Esophagus squamous epithelium (tissue), 5 donors: ENCODE results near the gene ZMYM2. TPM values are rescaled to one million over a fixed set of nuclear protein-coding genes. Genes with fewer than 3 reads are reported as not detected.

Source experiments
- DNase-seq: peaks from one replicate; lab custom pipeline; 2025; lab: John Stamatoyannopoulos, UW
- H3K27ac ChIP-seq, 4 donors: fragments of 200-600 bp; sonication (generic); one replicate each; pipeline ENCODE4 v1.5.1; 2016 to 2019; ENCODE audit warnings: mild to moderate bottlenecking in 1 of 4
- H3K27me3 ChIP-seq, 4 donors: fragments of 200-600 bp; sonication (generic); 1 replicate in 3 of 4; 2 replicates in 1 of 4; pipeline versions ENCODE4 v1.5.1 to v1.6.0; 2017 to 2021; ENCODE audit warnings: antibody characterized with exemption in 1 of 4
- H3K36me3 ChIP-seq, 3 donors: fragments of 200-600 bp; sonication (generic); one replicate each; pipeline ENCODE4 v1.5.1; 2016 to 2019
- H3K4me1 ChIP-seq, 3 donors: fragments of 200-600 bp; sonication (generic); one replicate each; pipeline ENCODE4 v1.5.1; 2017 to 2019
- H3K4me3 ChIP-seq, 4 donors: fragments of 200-600 bp; sonication (generic); 1 replicate in 3 of 4; 2 replicates in 1 of 4; pipeline ENCODE4 v1.5.1; 2016 to 2019; ENCODE audit warnings: mild to moderate bottlenecking in 2 of 4, moderate library complexity in 1 of 4
- H3K9me3 ChIP-seq, 3 donors: fragments of 200-600 bp; sonication (generic); one replicate each; pipeline ENCODE4 v1.5.1; 2016 to 2019
- CTCF ChIP-seq, 6 experiments: fragments of 450-650 bp in 4 of 6; fragments of 200-600 bp in 2 of 6; sonication (generic) in 2 of 6; IDR thresholded peaks; one replicate each; pipeline ENCODE4 v1.5.1; 2016 to 2019; ENCODE audit warnings: antibody characterized with exemption in 6 of 6, mild to moderate bottlenecking in 4 of 6, moderate library complexity in 4 of 6
- POLR2A ChIP-seq, 4 donors: fragments of 450-650 bp; IDR thresholded peaks; one replicate each; pipeline ENCODE4 v1.6.1; 2017; ENCODE audit warnings: antibody characterized with exemption in 4 of 4, mild to moderate bottlenecking in 4 of 4, moderate library complexity in 3 of 4
- WGBS, 2 donors: methylation state at CpG; one replicate each; pipeline ENCODE4 v1.1.5; 2018; 5-methylcytosine and 5-hydroxymethylcytosine counted together
- intact Hi-C: fragments of 100-400 bp; cut with DNase I; formaldehyde crosslinking; loops from one replicate; pipeline ENCODE4 v1.15.0; 2022
- total RNA-seq, 4 donors: library from RNA; depleted of rRNA; stranded (reverse); fragments of >200 nt; gene quantifications; one replicate each; pipeline ENCODE4 v1.1.0, GENCODE V29; 2016
- donor health status: DM: yes; HTN: yes; CAD: no.

Gene ZMYM2
- total RNA-seq, 4 donors from 2014 or later = 36.4 to 76.5 (median 46.9) TPM

GRCh38 chr13:20006206-20006605, 47.7 kb downstream of the ZMYM2 start:
- Histone ChIP-seq H3K27me3 (no peaks in the 10 kb centered on the region), H3K27ac (no peak overlapping the region), H3K36me3 (peaks cover 7 to 98% (median 25%) of the 10 kb centered on the region in 3 donors), H3K9me3 (no peaks in the 10 kb centered on the region), H3K4me3 (no peak overlapping the region), H3K4me1 (peaks cover 0 to 5% (median 0%) of the 10 kb centered on the region in 3 donors)
- no peak for DNase-seq
- 71 to 73% methylated on average over 1 of the region's 1 CpG for WGBS, 2 donors
- intact Hi-C loops = no loop called here
- TF ChIP-seq POLR2A (IDR thresholded peaks at IDR 0.05) (no peak), CTCF (IDR thresholded peaks at IDR 0.05) (no peak)

- TF ChIP-seq CTCF (IDR thresholded peaks at IDR 0.05) (no peak), POLR2A (IDR thresholded peaks at IDR 0.05) (no peak)
- 96 to 97% methylated on average over 2 of the region's 2 CpGs for WGBS, 2 donors
- intact Hi-C loops = no loop called here
- DNase-seq = no peak
- Histone ChIP-seq H3K27ac (no peak overlapping the region), H3K27me3 (no peaks in the 10 kb centered on the region), H3K36me3 (peaks cover 0 to 86% (median 5%) of the 10 kb centered on the region in 3 donors), H3K9me3 (peaks cover 0 to 31% (median 19%) of the 10 kb centered on the region in 3 donors), H3K4me3 (no peak overlapping the region), H3K4me1 (peaks cover 0 to 7% (median 0%) of the 10 kb centered on the region in 3 donors)
These were observed 57.2 kb downstream of the ZMYM2 start for GRCh38 chr13:20015763-20016162.

- 90 to 93% methylated on average over 3 of the region's 3 CpGs for WGBS, 2 donors
- Histone ChIP-seq H3K4me1 (peaks cover 0 to 7% (median 0%) of the 10 kb centered on the region in 3 donors), H3K36me3 (peaks cover 0 to 83% (median 5%) of the 10 kb centered on the region in 3 donors), H3K9me3 (peaks cover 0 to 31% (median 19%) of the 10 kb centered on the region in 3 donors), H3K27me3 (no peaks in the 10 kb centered on the region), H3K4me3 (no peak overlapping the region), H3K27ac (no peak overlapping the region)
- intact Hi-C loops = no loop called here
- DNase-seq = no peak
- TF ChIP-seq POLR2A (IDR thresholded peaks at IDR 0.05) (no peak), CTCF (IDR thresholded peaks at IDR 0.05) (no peak)
These were observed 58.3 kb downstream of the ZMYM2 start for GRCh38 chr13:20016649-20017364.

GRCh38 chr13:20017365-20017711, 58.8 kb downstream of the ZMYM2 start:
- H3K4me3 ChIP-seq = no peak overlapping the region
- H3K27me3 ChIP-seq = no peaks in the 10 kb centered on the region
- peaks cover 0 to 84% (median 5%) of the 10 kb centered on the region in 3 donors for H3K36me3 ChIP-seq
- H3K27ac ChIP-seq = no peak overlapping the region
- peaks cover 0 to 31% (median 19%) of the 10 kb centered on the region in 3 donors for H3K9me3 ChIP-seq
- peaks cover 0 to 3% (median 0%) of the 10 kb centered on the region in 3 donors for H3K4me1 ChIP-seq
- 95 to 100% methylated on average over 1 of the region's 1 CpG for WGBS, 2 donors
- no peak for DNase-seq
- intact Hi-C loops = no loop called here
- no peak for TF ChIP-seq POLR2A (IDR thresholded peaks at IDR 0.05)
- no peak for TF ChIP-seq CTCF (IDR thresholded peaks at IDR 0.05)

GRCh38 chr13:20019043-20019442, 60.5 kb downstream of the ZMYM2 start:
- Histone ChIP-seq H3K27me3 (no peaks in the 10 kb centered on the region), H3K36me3 (peaks cover 0 to 89% (median 5%) of the 10 kb centered on the region in 3 donors), H3K9me3 (peaks cover 0 to 31% (median 19%) of the 10 kb centered on the region in 3 donors), H3K4me3 (no peak overlapping the region), H3K27ac (no peak overlapping the region), H3K4me1 (no peaks in the 10 kb centered on the region)
- WGBS, 2 donors = 58 to 94% methylated on average over 2 of the region's 2 CpGs
- no peak for TF ChIP-seq POLR2A (IDR thresholded peaks at IDR 0.05)
- no peak for TF ChIP-seq CTCF (IDR thresholded peaks at IDR 0.05)
- no peak for DNase-seq
- intact Hi-C loops = no loop called here
